Stimulated activated naive CD8-positive, alpha-beta T cell treated with anti-CD3 and anti-CD28 coated beads, Interleukin-15, Interleukin-2, amounts not matched to agents 100 ng/mL and 50 ng/mL, for 24 hours (primary cell): Measurements from ENCODE around the gene MEGF8.

ENCODE experiments used
- H3K27ac Mint-ChIP-seq: one replicate; pipeline ENCODE4 v1.8.0; 2021; ENCODE audit warnings: mild to moderate bottlenecking, mixed read lengths
- H3K27me3 Mint-ChIP-seq: one replicate; pipeline ENCODE4 v1.8.0; 2021; ENCODE audit warnings: mixed read lengths
- H3K36me3 Mint-ChIP-seq: one replicate; pipeline ENCODE4 v1.8.0; 2021; ENCODE audit warnings: low read depth, mixed read lengths
- H3K4me1 Mint-ChIP-seq: one replicate; pipeline ENCODE4 v1.8.0; 2021; ENCODE audit warnings: low read depth, mixed read lengths
- H3K4me3 Mint-ChIP-seq: one replicate; pipeline ENCODE4 v1.8.0; 2021; ENCODE audit warnings: mild to moderate bottlenecking, mixed read lengths
- H3K9me3 Mint-ChIP-seq: one replicate; pipeline ENCODE4 v1.8.0; 2021; ENCODE audit warnings: mixed read lengths

Gene MEGF8

DNA sequence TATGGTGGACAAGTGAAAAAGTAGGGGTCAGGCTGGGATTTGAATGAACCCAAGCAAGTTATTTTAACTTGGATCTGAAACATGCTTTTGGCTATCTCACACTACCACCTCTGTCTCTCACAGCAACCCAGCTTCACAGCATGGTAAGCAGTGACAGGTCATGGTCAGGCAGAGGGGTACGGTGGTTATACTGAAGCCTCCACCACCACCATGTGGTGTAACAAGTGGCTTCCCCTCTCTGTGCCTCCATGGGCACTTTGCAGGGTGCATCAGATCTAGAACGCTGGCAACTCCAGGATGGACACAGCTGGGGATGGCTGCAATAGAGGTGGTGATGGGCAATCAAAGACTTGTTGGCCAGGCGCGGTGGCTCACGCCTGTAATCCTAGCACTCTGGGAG, 13.1 kb upstream of the MEGF8 start:
- no peaks in the 10 kb centered on the region for H3K9me3 Mint-ChIP-seq
- peaks cover 46% of the 10 kb centered on the region for H3K27me3 Mint-ChIP-seq
- peaks cover 17% of the 10 kb centered on the region for H3K4me1 Mint-ChIP-seq
- peak overlapping the region; percentile 70 for H3K4me3 Mint-ChIP-seq
- H3K36me3 Mint-ChIP-seq, result no peaks in the 10 kb centered on the region
- no peak overlapping the region for H3K27ac Mint-ChIP-seq

DNA sequence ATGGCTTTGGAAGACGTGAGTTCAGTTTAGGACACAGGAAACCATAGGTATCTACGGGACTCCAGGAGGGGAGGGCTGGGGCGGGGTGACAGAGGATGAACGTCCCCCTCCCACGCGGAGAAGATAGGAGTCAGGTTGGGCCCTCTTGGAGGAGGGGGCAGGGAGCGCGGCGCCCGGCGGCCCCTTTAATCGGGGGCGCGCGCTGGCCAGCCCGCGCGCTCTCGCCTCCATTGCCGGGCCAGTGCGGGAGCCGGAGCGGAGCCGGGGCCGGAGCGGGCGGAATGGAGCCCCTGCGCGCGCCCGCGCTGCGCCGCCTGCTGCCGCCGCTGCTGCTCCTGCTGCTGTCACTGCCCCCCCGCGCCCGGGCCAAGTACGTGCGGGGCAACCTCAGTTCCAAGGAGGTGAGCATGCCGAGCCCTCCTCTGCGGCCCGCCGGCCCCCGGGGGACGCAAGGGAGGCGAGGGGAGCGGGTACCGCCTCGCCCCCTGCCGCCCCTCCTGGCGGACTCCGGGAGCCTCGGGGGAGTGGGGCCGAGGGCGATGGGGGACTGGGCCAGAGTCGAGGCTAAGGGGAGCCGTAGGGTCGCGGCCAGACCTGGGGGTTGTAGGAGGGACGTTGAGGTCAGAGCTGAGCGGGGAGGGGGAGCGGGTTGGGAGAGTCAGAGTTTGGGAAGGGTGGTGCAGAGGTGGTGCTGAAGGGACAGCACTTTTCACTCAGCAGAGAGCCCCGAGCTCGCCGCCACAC, 12.2 kb upstream of the MEGF8 start, which contains the start of gene TMEM145:
Gene TMEM145 (plus strand): TSS at position 214 of the 744 bp plus-strand sequence. CDS start 68 bp downstream, at position 282.
- no peaks in the 10 kb centered on the region for H3K36me3 Mint-ChIP-seq
- H3K27ac Mint-ChIP-seq, result no peak within 1 kb of the TSS
- peaks cover 17% of the 10 kb centered on the region for H3K4me1 Mint-ChIP-seq
- peak within 1 kb of the TSS; percentile 70 for H3K4me3 Mint-ChIP-seq
- peaks cover 46% of the 10 kb centered on the region for H3K27me3 Mint-ChIP-seq
- no peaks in the 10 kb centered on the region for H3K9me3 Mint-ChIP-seq

DNA sequence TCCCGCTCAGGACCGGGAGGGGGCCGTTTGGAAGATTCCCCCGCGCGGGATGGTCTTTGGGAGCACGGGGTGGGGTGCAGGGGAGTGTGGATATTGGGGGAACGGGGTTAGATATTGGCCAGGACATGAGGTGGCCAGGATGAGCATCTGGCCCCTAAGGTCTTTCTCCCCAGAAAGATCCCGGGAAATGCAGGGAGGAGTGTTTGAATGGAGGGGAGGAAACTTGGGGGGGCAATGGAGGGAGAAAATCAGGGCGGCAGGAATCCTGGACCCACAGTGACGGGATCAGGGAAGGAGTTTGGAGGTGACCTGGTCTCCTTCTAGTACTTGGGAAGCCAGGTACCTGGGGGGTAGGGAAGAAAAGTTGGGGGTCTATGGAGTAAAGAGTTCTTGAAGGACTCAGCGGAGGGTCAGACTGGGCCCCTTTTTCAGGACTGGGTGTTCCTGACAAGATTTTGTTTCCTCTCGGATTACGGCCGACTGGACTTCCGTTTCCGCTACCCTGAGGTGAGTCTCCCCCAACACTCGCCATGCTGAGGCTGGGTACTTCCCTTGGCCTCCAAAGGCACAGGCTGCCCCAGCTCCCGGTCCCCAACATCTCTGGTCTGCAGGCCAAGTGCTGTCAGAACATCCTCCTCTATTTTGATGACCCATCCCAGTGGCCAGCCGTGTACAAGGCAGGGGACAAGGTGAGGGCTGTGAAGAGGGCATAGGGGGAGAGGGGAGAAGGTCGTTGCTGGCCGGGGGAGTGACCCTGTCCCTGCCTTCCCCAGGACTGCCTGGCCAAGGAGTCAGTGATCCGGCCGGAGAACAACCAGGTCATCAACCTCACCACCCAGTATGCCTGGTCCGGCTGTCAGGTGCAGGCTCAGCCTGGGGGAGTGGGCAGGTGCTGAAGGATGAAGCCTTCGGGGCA, 11.3 kb upstream of the MEGF8 start:
- no peaks in the 10 kb centered on the region for H3K36me3 Mint-ChIP-seq
- H3K4me1 Mint-ChIP-seq, result peaks cover 17% of the 10 kb centered on the region
- no peaks in the 10 kb centered on the region for H3K9me3 Mint-ChIP-seq
- peaks cover 46% of the 10 kb centered on the region for H3K27me3 Mint-ChIP-seq
- H3K4me3 Mint-ChIP-seq, result peak overlapping the region; percentile 26
- no peak overlapping the region for H3K27ac Mint-ChIP-seq

DNA sequence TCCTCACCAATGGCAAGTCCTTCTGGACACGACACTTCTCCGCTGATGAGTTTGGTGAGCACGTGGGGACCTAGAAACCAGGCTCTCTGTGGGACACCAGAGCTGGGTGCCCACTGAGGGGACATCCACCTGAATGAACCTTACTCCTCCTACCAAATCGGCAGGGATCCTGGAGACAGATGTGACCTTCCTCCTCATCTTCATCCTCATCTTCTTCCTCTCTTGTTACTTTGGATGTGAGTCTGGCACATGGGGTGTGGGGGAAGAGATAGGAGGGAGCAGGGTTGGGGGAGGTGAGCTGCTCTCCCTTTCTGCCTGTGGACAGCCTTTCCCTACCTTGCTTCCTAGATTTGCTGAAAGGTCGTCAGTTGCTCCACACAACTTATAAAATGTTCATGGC, 10.4 kb upstream of the MEGF8 start:
- Mint-ChIP-seq H3K27ac (no peak overlapping the region), H3K4me1 (peaks cover 17% of the 10 kb centered on the region), H3K9me3 (no peaks in the 10 kb centered on the region), H3K36me3 (no peaks in the 10 kb centered on the region), H3K27me3 (peaks cover 46% of the 10 kb centered on the region), H3K4me3 (no peak overlapping the region)

DNA sequence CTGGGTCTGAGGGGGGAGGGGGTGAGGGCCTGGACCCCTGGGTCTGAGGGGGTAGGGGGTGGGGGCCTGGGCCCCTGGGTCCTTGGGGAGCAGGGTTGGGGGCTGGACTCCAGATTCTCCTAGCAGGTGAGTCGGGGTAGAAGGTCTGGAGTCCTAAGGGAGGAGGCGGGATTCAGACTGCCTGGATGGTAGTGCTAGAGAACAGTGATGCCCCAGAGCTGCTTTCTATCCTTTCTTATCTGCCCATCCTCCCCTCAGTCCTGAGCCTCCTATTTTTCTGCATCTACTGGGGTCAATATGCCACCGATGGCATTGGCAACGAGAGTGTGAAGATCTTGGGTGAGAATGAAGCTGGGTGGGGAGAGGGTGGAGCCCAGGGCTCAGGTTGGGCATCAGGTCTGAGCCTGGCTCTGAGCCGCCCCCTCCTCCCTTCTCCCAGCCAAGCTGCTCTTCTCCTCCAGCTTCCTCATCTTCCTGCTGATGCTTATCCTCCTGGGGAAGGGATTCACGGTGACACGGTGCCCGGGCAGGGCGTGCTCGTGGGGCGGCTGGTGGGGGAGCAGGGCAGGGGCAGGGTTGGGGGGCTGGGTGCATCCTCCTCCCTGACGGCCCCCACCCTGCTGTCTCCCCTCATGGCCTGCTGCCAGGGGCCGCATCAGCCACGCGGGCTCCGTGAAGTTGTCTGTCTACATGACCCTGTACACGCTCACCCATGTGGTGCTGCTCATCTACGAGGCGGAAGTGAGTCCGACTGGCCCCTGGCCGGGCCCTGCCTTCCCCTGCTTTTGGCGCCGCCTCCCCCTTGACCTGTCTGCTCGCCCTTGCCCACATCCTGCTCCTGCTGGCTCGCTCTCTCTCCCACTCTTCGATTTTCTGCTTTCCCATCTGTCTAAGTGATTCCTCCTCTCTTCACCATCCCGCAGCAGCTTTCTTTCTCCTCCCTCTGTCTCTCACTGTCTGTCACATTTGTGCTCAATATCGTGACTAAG, 8.9 kb upstream of the MEGF8 start:
- peaks cover 17% of the 10 kb centered on the region for H3K4me1 Mint-ChIP-seq
- peak overlapping the region; percentile 33 for H3K4me3 Mint-ChIP-seq
- no peaks in the 10 kb centered on the region for H3K9me3 Mint-ChIP-seq
- peak overlapping the region; percentile 1 for H3K27ac Mint-ChIP-seq
- H3K36me3 Mint-ChIP-seq, result no peaks in the 10 kb centered on the region
- H3K27me3 Mint-ChIP-seq, result peaks cover 36% of the 10 kb centered on the region

DNA sequence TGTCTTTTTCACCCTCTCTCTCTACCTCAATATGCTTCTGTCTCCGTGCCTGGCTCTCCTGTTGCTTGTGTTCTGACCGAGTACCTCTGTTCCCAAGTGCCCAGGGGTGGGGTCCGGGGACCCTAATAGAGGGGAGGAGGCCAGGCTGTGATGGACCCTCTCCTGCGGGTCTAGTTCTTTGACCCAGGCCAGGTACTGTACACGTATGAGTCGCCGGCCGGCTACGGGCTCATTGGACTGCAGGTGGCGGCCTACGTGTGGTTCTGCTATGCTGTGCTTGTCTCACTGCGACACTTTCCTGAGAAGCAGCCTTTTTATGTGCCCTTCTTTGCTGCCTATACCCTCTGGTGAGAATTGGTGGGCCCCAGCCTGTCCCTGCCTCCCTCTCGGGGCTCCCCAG, 7.9 kb upstream of the MEGF8 start:
- Mint-ChIP-seq H3K27me3 (peaks cover 37% of the 10 kb centered on the region), H3K4me3 (no peak overlapping the region), H3K36me3 (no peaks in the 10 kb centered on the region), H3K9me3 (no peaks in the 10 kb centered on the region), H3K4me1 (peaks cover 15% of the 10 kb centered on the region), H3K27ac (no peak overlapping the region)

DNA sequence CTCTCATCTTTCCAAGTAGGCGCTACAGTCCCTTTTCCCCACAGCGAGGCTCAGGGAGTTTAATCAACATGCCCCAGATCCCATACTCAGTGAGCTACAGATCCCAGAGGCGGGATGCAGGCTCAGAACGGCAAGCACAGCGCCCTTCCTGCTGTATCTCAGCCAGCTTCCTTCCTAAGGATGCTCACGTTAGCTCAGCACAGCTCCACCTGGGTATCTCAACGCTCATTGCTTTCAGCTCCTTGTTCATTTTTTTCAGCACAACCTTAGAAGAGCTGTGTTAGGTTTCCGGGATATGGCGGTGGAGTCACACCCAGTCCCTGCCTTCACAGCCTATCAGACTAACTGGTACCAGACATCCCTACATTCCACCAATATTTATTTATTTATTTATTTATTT, 3.1 kb upstream of the MEGF8 start:
- Mint-ChIP-seq H3K36me3 (no peaks in the 10 kb centered on the region), H3K27ac (no peak overlapping the region), H3K9me3 (no peaks in the 10 kb centered on the region), H3K27me3 (peaks cover 23% of the 10 kb centered on the region), H3K4me1 (peaks cover 18% of the 10 kb centered on the region), H3K4me3 (no peak overlapping the region)

DNA sequence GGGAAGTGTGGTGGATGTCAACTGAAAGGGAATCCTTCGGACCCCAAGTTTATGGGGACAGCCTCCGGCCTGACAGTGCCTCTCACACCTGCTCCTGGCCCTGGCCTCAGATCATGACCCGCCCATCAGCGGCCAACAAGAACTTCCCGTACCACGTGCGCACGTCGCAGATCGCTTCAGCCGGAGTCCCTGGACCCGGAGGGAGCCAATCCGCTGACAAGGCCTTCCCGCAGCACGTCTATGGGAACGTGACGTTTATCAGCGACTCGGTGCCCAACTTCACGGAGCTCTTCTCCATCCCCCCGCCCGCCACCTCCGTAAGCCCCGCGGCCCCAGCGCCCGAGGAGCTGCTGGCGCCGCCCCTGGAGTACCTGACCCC, 2.0 kb upstream of the MEGF8 start:
- Mint-ChIP-seq H3K27me3 (peaks cover 23% of the 10 kb centered on the region), H3K9me3 (no peaks in the 10 kb centered on the region), H3K4me1 (peaks cover 18% of the 10 kb centered on the region), H3K27ac (no peak overlapping the region), H3K36me3 (no peaks in the 10 kb centered on the region), H3K4me3 (no peak overlapping the region)

DNA sequence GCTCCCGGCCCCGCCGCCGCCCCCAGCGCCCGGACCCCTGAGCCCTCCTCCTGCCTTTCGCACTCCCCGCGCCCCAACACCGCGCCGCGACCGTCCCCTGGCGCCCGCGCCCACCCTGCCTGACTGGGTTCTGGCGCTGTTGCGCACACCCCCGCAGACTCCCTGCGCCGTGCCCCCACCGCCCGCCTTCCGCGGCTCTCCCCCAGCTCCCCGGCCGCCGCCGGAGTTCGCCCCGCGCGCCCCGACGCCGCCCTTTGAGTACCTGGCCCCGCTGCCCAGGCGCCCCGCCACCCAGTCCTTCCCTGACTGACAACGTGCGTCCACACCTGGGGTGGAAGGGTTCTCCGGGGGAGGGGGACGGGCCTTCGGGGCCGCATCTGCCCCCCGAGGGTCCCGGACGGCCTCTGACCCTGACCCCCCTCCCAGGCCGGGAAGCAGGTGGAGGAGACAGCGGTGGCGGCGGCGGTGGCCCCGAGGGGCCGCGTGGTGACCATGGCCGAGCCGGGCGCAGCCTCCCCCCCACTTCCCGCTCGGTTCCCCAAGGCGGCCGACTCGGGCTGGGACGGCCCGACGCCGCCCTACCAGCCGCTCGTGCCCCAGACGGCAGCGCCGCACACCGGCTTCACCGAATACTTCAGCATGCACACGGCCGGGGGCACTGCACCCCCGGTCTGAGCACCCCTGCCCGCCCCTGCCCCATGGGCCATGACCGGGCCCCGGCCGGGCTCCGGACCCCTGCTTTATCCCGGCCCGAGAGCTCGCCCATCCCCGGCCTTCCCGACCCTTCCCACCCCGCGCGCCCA, 1.4 kb upstream of the MEGF8 start:
- peaks cover 23% of the 10 kb centered on the region for H3K27me3 Mint-ChIP-seq
- H3K27ac Mint-ChIP-seq, result no peak overlapping the region
- H3K4me3 Mint-ChIP-seq, result peak overlapping the region; percentile 81
- H3K36me3 Mint-ChIP-seq, result no peaks in the 10 kb centered on the region
- H3K9me3 Mint-ChIP-seq, result no peaks in the 10 kb centered on the region
- peaks cover 18% of the 10 kb centered on the region for H3K4me1 Mint-ChIP-seq

DNA sequence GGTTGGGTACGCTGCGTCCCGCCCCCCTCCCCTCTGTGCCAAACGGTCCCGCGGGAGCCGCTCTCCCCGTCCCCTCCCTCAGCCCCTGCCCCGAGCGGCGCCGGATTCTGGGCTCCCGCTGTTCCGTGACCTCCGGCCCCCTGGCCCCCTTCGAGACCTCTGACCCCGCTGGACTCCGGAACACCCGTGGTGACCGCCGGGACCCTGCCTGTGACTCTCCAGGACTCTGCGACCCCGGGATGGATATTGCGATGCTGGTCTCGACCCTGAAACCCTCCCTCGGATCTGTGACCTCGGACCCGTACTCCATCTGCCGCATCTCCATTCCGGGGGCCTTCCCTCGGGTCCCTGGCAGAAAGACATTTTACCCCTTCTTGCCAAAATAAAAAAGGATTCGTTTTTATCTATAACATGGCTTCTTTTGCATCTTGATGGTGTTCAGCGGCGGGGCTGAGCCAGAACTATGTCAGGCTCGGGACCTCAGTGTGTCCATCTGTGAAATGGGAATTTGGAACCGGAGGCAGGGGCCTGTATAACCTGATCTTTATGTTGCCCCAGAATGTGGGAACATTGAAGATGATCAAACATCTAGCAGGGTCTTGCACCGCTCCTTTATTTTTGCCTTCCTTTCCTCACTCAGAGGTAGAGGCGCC, 654 bp upstream of the MEGF8 start:
- Mint-ChIP-seq H3K9me3 (no peaks in the 10 kb centered on the region), H3K4me3 (peak overlapping the region; percentile 81), H3K27ac (peak overlapping the region; percentile 89), H3K36me3 (no peaks in the 10 kb centered on the region), H3K27me3 (peaks cover 23% of the 10 kb centered on the region), H3K4me1 (peaks cover 18% of the 10 kb centered on the region)

DNA sequence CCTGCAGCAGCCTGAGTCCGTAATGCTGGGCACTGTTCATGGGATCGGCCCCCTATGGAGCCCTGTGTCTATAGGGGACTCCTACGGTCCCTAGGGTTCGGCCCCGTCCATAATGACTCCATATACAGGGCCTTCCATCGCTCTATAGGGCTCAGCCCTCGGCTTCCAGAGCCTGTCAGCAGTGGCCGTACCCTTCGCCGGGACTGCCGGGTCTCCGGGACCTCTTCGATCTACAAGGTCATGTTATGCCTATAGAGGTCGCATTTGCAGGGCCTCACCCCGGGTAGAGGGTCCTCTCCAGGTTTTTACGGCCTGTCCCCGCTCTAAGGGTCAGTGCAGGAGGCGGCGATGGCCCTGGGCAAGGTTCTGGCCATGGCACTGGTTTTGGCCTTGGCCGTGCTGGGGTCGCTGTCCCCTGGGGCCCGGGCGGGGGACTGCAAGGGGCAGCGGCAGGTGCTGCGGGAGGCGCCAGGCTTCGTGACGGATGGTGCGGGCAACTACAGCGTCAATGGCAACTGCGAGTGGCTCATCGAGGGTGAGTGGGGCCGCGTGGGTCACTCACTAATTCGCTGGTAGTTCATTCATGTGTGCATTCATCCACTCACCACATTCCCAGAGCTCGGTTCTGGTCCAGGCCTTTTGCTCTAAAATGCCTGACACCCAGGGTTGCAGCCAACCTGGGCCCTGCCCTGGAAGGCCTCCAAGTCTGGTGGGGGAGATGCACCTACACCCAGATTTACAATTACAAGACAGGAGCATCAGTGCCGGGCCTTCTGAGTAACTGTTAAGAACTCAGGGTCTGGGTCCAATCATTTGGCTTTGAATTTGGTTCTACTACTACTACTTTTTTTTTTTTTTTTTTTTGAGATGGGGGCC, 699 bp downstream of the MEGF8 start:
- H3K27ac Mint-ChIP-seq, result peak overlapping the region; percentile 21
- no peaks in the 10 kb centered on the region for H3K9me3 Mint-ChIP-seq
- H3K27me3 Mint-ChIP-seq, result peaks cover 23% of the 10 kb centered on the region
- no peaks in the 10 kb centered on the region for H3K36me3 Mint-ChIP-seq
- H3K4me1 Mint-ChIP-seq, result peaks cover 18% of the 10 kb centered on the region
- H3K4me3 Mint-ChIP-seq, result peak overlapping the region; percentile 81

DNA sequence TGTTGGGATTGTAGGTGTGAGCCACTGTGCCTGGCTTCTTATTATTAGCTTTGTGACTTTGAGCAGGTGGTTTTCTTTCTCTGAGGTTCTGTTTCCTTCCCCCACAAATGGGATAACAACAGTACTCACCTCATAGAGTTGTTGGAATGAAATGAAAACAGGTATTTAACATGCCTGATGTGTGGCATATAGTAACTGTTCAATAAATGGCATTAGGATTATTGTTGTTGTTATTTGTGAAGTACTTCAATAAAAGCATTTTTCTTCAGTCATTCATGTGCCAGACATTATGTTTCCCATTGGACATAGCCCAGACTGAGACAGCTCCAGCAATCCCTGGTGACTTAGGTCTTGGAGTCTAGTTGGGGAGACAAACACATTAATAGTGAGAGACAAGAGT, 1.5 kb downstream of the MEGF8 start:
- Mint-ChIP-seq H3K9me3 (no peaks in the 10 kb centered on the region), H3K27ac (no peak overlapping the region), H3K4me3 (peak overlapping the region; percentile 33)

DNA sequence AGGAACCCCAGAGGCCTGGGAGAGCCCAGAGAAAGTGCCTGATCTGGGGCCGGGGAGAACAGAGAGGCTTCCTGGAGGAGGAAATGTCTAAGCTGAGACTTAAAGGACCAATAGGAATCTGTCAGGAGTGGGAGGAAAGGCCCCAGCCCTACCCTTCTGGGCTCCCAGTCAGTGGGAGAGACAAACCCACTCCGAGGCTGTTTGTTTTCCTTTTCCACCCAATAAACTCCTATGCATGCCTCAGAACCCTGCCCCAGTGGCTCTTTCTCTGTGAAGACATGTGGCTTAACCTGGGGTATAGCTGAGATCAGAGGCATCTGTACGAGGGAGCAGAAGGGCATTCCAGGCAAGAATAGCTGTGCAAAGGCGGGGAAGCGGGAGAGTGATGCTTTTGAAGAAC, 1.9 kb downstream of the MEGF8 start:
- Mint-ChIP-seq H3K9me3 (no peaks in the 10 kb centered on the region), H3K27me3 (peaks cover 14% of the 10 kb centered on the region), H3K36me3 (no peaks in the 10 kb centered on the region), H3K4me1 (peaks cover 18% of the 10 kb centered on the region), H3K27ac (no peak overlapping the region), H3K4me3 (no peak overlapping the region)

More for the DNA sequence above, 1.5 kb downstream of the MEGF8 start:
- Mint-ChIP-seq H3K27me3 (peaks cover 18% of the 10 kb centered on the region), H3K4me1 (peaks cover 18% of the 10 kb centered on the region), H3K36me3 (no peaks in the 10 kb centered on the region)
